GM12801 (cell line): ENCODE data around the gene CTPS2.

Source experiments
- CTCF ChIP-seq: IDR thresholded peaks from one replicate; pipeline ENCODE4 v1.5.1; 2011; ENCODE audit warnings: control low read depth; ENCODE audit not compliant: insufficient read length; ENCODE audit errors: extremely low read depth

The CTPS2 gene

GRCh38 chrX:16560173-16560572 is 152.3 kb downstream of the CTPS2 start:
- no peak for TF ChIP-seq CTCF

- TF ChIP-seq CTCF, result no peak
Measured at GRCh38 chrX:16559206-16559619, 153.3 kb downstream of the CTPS2 start.

- no peak for TF ChIP-seq CTCF
Measured at GRCh38 chrX:16558489-16558888, 154.0 kb downstream of the CTPS2 start.

- TF ChIP-seq CTCF, result no peak
Measured at GRCh38 chrX:16552546-16552945, 159.9 kb downstream of the CTPS2 start.

- no peak for TF ChIP-seq CTCF
Measured at GRCh38 chrX:16547644-16548043, 164.8 kb downstream of the CTPS2 start.

- no peak for TF ChIP-seq CTCF
Measured at GRCh38 chrX:16544969-16545368, 167.5 kb downstream of the CTPS2 start.
